OCI-LY3 (cell line): ENCODE results near the gene ADAR.

Experiments
- CTCF ChIP-seq: fragments of 200-600, 300-600 bp; sonication (generic); IDR thresholded peaks from 2 replicates; pipeline ENCODE4 v1.5.1; 2014; ENCODE audit warnings: antibody characterized with exemption, low read length, low read depth
- EZH2phosphoT487 ChIP-seq: fragments of 200-600 bp; shearing (Covaris generic); IDR thresholded peaks from 2 replicates; pipeline ENCODE4 v1.6.1; 2018; ENCODE audit warnings: antibody characterized with exemption, mixed run types, low read depth

GRCh38 chr1:154591206-154591605, 16.8 kb downstream of the ADAR start:
- TF ChIP-seq CTCF (no peak), EZH2phosphoT487 (no peak)
